Activated CD4-positive, alpha-beta T cell treated with anti-CD3 and anti-CD28 coated beads for 1 hour (primary cell): ENCODE results near the gene STK26.

ENCODE experiments used
- DNase-seq: peaks from one replicate; pipeline ENCODE4 v3.0.0-alpha.2; 2020

Gene STK26

DNA sequence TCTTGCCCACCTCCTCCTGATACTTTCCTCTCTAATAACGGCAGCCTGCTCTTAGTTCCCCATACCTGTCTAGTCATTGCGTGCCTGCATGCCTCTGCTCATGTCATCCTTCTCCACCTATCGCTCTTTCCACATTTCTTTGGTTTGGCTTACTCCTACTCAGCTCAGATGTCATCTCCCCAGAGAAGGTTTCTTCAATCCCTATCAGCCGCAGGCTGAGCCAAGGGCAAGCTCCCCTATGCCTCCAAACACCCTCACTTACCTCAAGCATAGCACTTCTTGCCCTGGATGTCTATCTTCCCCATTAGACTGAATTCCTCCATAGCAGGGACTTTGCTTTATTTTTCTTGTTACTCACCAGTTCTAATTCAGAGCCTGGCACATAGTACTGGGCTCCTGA is 78.1 kb downstream of the STK26 start:
- DNase-seq, result no peak

DNA sequence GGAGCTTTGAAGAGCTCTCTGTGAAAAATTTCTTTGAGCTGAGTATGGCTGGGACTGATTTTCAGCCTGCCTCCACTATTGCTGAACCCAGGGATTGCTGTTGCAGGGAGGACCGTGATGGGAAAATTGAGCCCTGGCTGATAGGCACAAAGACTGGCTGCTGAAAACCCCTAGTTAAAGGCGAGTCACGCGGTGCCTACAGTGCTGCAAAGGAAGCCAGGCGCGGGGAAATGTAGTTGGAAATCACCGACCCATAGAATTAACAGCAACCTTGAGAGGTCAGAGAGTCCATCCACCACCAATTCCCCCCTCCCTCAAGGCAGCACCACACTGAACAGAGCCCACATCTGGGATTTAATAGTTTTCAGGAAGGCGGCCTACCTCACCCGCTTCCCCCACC is 78.7 kb downstream of the STK26 start:
- no peak for DNase-seq

DNA sequence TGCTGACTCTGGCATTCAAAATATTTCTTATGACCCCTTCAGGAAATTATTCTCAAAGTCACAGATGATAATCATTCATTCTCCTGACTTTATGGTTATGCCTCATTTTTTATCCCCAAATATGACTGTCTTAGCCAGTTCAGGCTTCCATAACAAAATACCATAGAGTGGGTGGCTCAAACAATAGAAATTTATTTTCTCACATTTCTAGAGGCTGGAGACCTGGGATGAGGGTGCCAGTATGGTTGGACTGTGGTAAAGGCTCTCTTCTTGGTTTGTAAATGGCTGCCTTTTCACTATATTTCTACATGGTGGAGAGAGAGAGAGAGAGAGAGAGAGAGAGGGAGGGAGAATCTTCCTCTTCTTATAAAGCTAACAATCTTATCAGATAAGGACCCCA is 84.2 kb downstream of the STK26 start:
- no peak for DNase-seq

DNA sequence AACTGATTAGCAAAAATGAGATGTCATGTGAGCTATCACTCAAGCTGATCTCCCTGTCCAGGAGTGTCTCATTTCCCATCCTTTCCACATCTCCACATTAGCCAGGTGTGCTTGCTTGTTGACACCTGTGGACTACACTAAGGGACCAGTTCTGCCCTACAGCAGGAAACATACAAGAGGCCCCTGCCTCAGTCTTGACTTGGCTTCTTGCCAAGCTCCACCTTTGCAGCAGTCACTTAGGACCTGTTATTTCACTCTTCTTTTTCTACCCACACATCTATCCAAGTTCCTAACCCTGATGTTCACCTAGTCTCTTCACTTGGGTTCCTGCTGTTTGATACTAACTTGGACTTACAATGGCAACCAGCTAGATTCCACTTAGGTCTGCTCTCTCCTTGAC is 91.5 kb downstream of the STK26 start:
- DNase-seq, result no peak

DNA sequence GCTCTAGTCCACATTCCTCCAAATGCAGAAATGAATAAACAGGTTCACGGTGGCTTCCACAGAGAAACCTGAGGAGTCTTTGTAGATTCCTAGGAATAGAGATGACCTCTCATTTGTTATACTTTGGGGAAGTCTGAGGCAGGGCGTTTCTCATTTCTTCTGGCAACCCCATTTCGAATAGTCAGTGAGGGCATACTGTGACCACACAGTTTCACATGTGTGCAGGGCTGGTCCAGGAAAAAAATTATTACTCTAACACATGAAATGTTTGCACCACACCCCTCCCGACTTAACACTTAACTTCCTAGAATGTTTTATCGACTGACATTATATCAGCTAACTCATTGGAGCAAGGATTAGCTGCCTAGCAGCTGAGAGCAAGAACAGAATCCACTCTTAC is 92.7 kb downstream of the STK26 start:
- no peak for DNase-seq

DNA sequence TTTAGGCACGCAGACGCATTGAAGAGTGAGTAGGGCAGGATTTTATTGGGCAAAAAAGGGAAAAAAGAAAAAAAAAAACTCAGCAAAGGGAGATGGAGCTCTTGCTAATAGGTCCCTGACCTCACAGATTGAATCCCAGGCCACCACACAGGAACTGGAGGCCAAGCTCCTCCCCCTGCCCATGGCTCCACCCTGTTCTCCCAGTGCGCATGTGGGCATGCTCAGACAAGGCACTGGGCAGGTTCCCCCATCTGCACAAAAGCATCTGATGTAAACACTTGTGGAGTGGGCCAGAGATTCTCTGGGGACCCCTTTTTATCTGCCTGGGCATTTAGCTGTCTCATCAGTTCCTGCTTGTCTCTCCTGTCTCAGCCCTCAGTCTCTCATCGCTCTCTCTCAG is 95.3 kb downstream of the STK26 start:
- DNase-seq, result no peak

DNA sequence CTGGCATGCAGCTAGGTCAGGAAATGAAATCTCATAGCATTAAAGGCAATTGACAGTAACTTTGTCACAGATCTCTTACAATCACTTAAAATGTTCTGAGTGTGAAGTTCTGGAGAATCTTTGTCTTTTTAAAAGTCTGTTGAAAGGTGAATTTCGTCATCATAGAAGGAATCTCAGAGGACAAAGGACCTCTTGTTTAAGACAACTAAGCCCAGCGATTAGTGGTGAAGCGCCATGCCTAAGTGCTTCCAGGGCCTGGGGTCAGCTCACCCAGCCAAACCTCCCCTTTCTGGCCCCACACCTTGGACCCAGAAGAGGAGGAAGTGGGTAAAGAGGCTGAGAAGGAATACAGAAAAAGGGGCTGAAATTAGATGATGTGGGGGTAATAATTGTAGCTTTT is 96.2 kb downstream of the STK26 start:
- no peak for DNase-seq

DNA sequence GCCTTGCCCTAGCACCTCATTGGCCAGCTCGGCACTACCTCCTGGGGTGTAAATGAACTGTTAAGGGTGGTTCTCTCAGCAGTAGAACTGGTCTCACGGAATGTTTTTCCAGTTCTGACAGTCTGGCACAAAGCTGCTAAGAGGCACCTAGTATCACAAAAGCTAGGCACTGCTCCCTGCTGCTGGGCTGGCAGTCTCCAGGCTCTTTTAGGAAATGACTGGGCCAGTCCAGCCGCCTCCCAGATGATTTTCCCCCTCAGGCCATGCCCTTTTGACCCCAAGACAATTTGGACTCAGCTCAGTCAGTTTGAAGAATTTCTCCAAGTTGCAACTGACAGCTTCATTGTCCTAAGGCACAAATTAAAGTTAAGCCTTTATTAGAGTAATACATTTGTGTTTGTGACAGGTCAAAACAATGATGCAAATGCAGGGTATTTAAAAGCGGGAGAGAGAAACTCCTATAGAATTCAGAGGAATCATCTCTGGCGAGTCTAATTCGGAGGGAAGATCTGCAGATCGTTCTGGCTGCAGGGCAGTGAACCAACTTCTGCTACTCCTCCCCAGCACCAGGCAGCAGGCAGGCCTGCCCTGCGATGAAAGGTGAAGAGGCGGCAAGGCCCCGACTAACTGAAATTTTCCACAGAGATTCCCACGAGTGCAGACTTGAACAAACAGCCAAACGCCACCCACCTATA is 96.9 kb downstream of the STK26 start:
- no peak for DNase-seq

DNA sequence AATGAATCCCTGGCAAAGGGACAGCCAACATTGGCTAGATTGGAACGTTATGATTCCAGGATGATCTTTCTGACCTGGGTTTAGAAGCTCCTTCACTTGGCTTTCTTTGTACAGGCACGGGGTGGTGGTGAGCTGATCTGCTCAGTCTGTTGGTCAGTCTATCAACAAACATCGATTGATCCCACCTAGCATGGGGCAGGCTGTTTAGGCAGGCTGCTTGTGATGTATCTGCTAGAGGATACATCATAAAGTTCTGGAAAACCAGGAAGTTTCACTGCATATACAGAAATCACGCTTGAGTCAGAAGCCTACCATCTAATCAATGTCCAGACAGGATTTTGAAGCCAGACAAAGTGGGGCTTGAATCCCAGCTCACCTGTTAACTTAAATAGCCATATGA is 97.8 kb downstream of the STK26 start:
- no peak for DNase-seq
